ENCODE measurements around the gene ZNF710. TPM values are rescaled to one million over a fixed set of nuclear protein-coding genes. Genes with fewer than 3 reads are reported as not detected.
A peak's percentile ranks its signal among the peaks of the same experiment; 100 is the strongest.

The ZNF710 gene
- total and polyA plus RNA-seq, 2 of the 4 experiments (the other 2 are of a cell fraction), result 7.6 to 8.2 TPM

DNA sequence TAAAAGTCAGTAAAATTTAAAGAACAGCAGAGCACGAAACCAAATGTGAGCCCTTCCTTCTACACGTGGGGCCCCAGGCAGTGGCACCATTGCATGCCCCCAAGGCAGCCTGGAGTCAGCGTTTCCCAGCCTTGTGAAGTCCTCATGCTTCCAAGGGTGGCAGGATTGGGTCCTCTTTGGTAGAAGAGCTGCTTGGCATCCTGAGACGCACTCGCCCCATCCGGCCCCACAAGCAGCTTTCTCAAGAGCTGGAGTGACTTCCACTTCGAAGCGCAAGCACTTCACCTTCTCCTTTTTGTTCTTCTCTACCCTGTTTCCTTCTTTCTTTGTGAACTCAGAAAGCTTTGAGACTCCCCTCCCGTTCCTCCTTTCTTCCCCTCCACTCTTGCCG is 34.7 kb downstream of the ZNF710 start:
- Histone ChIP-seq H3K14ac (replicated peaks; ENCODE audit: low read depth, low read length) (peak overlapping the region; percentile 42; the same call in 1 of the 2 replicates), H3K9me1 (ENCODE audit: insufficient read depth, low read length) (peaks cover 44% of the 10 kb centered on the region), H3K4me1 (ENCODE audit: control insufficient read depth, insufficient read depth, low read length) (peaks cover 33% of the 10 kb centered on the region), H4K8ac (ENCODE audit: low read depth in 2 of 2, low read length in 2 of 2) (peak overlapping the region in 1 of 2 experiments; percentile 52; a peak in 3 of 4 replicates), H2BK120ac (ENCODE audit: low read depth, low read length) (0 out of 2 replicates have a peak overlapping the region, but pooled peaks have one; percentile 37), H3K56ac (ENCODE audit: extremely low read depth, insufficient read depth, low read length) (no peak overlapping the region), H3K9ac (ENCODE audit: low read depth, low read length) (no peak overlapping the region), H3K4me3 (ENCODE audit: insufficient read depth, low read depth, low read length) (no peak overlapping the region), H2AK5ac (ENCODE audit: low read depth, low read length) (no peak overlapping the region), H3K27ac (ENCODE audit: insufficient read depth, low read length) (no peak overlapping the region), H2AK9ac (replicated peaks; ENCODE audit: low read depth, low read length, poor library complexity) (peak overlapping the region; percentile 73), H3K36me3 (ENCODE audit: control insufficient read depth, insufficient read depth, low read length) (no peaks in the 10 kb centered on the region), H2BK15ac (ENCODE audit: low read depth, low read length) (no peak overlapping the region), H4K91ac (ENCODE audit: insufficient read depth, low read depth, low read length) (no peak overlapping the region), H4K5ac (ENCODE audit: low read depth, low read length) (no peak overlapping the region), H2AFZ (replicated peaks; ENCODE audit: low read length, poor library complexity) (peak overlapping the region; percentile 79), H3K79me1 (ENCODE audit: low read depth in 1 of 2, low read length in 2 of 2) (peaks cover 40 to 83% of the 10 kb centered on the region in 2 experiments), H3K4me2 (ENCODE audit: low read depth, low read length) (no peak overlapping the region), H3K9me3 (ENCODE audit: control insufficient read depth, insufficient read depth, low read length) (no peaks in the 10 kb centered on the region), H3K27me3 (ENCODE audit: control insufficient read depth, insufficient read depth, low read length) (no peaks in the 10 kb centered on the region), H3K18ac (ENCODE audit: low read depth, low read length) (no peak overlapping the region), H3K23ac (ENCODE audit: low read depth, low read length) (no peak overlapping the region), H4K20me1 (ENCODE audit: insufficient read depth, low read length) (peaks cover 7% of the 10 kb centered on the region), H3K4ac (ENCODE audit: low read depth, low read length) (peak overlapping the region; percentile 79), H2BK5ac (ENCODE audit: low read depth, low read length, poor library complexity, severe bottlenecking) (no peak overlapping the region), H2BK20ac (ENCODE audit: low read depth, low read length) (no peak overlapping the region)
- intact Hi-C loops (cut with micrococcal nuclease) (loop anchor here (2.0 kb wide), 1 partner anchor 31 kb away; no protein-coding TSS in a partner anchor), dilution Hi-C loops (cut with HindIII; ENCODE audit: low sequenced_read_pairs, unreplicated experiment) (no loop called here), in situ Hi-C loops (cut with MboI; ENCODE audit: low sequenced_read_pairs) (no loop called here)
- ChIA-PET CTCF (interaction anchor here (1.3 kb wide), 1 partner anchor 10 kb away, joined by 4 read pairs; no protein-coding TSS in a partner anchor), POLR2A (ENCODE audit: unreplicated experiment) (no interaction called here)
- no peak for TF ChIP-seq CEBPB (IDR thresholded peaks at IDR 0.05; ENCODE audit: low read depth, low read length)
- TF ChIP-seq, protein P1, sequence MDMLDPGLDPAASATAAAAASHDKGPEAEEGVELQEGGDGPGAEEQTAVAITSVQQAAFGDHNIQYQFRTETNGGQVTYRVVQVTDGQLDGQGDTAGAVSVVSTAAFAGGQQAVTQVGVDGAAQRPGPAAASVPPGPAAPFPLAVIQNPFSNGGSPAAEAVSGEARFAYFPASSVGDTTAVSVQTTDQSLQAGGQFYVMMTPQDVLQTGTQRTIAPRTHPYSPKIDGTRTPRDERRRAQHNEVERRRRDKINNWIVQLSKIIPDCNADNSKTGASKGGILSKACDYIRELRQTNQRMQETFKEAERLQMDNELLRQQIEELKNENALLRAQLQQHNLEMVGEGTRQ (IDR thresholded peaks at IDR 0.05; ENCODE audit: low read depth, low read length), result no peak
- TF ChIP-seq FOS (IDR thresholded peaks at IDR 0.05; ENCODE audit: low read depth, low read length), result no peak
- TF ChIP-seq POLR2A (IDR thresholded peaks at IDR 0.05; ENCODE audit: low read depth, low read length), result no peak
- TF ChIP-seq CHD1 (IDR thresholded peaks at IDR 0.05; ENCODE audit: low read depth, low read length), result no peak
- no peak for TF ChIP-seq BHLHE40 (IDR thresholded peaks at IDR 0.05; ENCODE audit: low read depth, low read length)
- TF ChIP-seq MAFK (IDR thresholded peaks at IDR 0.05; ENCODE audit: low read depth, low read length), result no peak
- no peak for TF ChIP-seq RFX5 (IDR thresholded peaks at IDR 0.05; ENCODE audit: low read depth, low read length)
- no peak for TF ChIP-seq RCOR1 (IDR thresholded peaks at IDR 0.05; ENCODE audit: insufficient replicate concordance, low read length)
- TF ChIP-seq, protein P2, sequence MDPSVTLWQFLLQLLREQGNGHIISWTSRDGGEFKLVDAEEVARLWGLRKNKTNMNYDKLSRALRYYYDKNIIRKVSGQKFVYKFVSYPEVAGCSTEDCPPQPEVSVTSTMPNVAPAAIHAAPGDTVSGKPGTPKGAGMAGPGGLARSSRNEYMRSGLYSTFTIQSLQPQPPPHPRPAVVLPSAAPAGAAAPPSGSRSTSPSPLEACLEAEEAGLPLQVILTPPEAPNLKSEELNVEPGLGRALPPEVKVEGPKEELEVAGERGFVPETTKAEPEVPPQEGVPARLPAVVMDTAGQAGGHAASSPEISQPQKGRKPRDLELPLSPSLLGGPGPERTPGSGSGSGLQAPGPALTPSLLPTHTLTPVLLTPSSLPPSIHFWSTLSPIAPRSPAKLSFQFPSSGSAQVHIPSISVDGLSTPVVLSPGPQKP (IDR thresholded peaks at IDR 0.05; ENCODE audit: borderline replicate concordance, low read depth, low read length), result no peak
- TF ChIP-seq, protein P3, sequence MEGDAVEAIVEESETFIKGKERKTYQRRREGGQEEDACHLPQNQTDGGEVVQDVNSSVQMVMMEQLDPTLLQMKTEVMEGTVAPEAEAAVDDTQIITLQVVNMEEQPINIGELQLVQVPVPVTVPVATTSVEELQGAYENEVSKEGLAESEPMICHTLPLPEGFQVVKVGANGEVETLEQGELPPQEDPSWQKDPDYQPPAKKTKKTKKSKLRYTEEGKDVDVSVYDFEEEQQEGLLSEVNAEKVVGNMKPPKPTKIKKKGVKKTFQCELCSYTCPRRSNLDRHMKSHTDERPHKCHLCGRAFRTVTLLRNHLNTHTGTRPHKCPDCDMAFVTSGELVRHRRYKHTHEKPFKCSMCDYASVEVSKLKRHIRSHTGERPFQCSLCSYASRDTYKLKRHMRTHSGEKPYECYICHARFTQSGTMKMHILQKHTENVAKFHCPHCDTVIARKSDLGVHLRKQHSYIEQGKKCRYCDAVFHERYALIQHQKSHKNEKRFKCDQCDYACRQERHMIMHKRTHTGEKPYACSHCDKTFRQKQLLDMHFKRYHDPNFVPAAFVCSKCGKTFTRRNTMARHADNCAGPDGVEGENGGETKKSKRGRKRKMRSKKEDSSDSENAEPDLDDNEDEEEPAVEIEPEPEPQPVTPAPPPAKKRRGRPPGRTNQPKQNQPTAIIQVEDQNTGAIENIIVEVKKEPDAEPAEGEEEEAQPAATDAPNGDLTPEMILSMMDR (conservative IDR thresholded peaks at IDR 0.05; ENCODE audit: low read depth, low read length), result no peak
- TF ChIP-seq RAD21 (IDR thresholded peaks at IDR 0.05; ENCODE audit: low read length), result no peak
- TF ChIP-seq MXI1 (IDR thresholded peaks at IDR 0.05; ENCODE audit: borderline replicate concordance, low read depth, low read length), result no peak
- TF ChIP-seq MAZ (IDR thresholded peaks at IDR 0.05; ENCODE audit: borderline replicate concordance, low read depth, low read length), result no peak
- no peak for TF ChIP-seq SMC3 (IDR thresholded peaks at IDR 0.05; ENCODE audit: low read depth, low read length)
- no peak for TF ChIP-seq NFE2L2 (IDR thresholded peaks at IDR 0.05; ENCODE audit: low read depth, low read length)
- no peak for DNase-seq
- ATAC-seq (ENCODE audit: low read depth), result no peak
- WGBS, 2 experiments (ENCODE audit: extremely low coverage in 2 of 2, insufficient read length in 1 of 2), result 60% methylated on average over 1 of the region's 10 CpGs; no CpG with 5 or more reads in 1 of the 2 experiments
- no TSS peak for BruUV-seq (replicated peaks)
